Esophagus muscularis mucosa (tissue), 4 donors: ENCODE results near the gene CHGA.

Experiments
- EP300 ChIP-seq: sonication (generic); formaldehyde crosslinking; IDR thresholded peaks from one replicate; pipeline ENCODE4 v1.6.1; 2017; ENCODE audit warnings: antibody characterized with exemption
- POLR2A ChIP-seq: fragments of 450-650 bp; IDR thresholded peaks from one replicate; pipeline ENCODE4 v1.6.1; 2017; ENCODE audit warnings: antibody characterized with exemption, moderate library complexity, mild to moderate bottlenecking, low read depth
- TF ChIP-seq, protein P1 (sequence below), 3 experiments: fragments of 200-600 bp in 2 of 3; fragments of 450-650 bp in 1 of 3; sonication (generic) in 2 of 3; IDR thresholded peaks; one replicate each; pipeline ENCODE4 v1.5.1; 2017 to 2019; ENCODE audit warnings: antibody characterized with exemption in 3 of 3, mild to moderate bottlenecking in 2 of 3, moderate library complexity in 1 of 3

DNA sequence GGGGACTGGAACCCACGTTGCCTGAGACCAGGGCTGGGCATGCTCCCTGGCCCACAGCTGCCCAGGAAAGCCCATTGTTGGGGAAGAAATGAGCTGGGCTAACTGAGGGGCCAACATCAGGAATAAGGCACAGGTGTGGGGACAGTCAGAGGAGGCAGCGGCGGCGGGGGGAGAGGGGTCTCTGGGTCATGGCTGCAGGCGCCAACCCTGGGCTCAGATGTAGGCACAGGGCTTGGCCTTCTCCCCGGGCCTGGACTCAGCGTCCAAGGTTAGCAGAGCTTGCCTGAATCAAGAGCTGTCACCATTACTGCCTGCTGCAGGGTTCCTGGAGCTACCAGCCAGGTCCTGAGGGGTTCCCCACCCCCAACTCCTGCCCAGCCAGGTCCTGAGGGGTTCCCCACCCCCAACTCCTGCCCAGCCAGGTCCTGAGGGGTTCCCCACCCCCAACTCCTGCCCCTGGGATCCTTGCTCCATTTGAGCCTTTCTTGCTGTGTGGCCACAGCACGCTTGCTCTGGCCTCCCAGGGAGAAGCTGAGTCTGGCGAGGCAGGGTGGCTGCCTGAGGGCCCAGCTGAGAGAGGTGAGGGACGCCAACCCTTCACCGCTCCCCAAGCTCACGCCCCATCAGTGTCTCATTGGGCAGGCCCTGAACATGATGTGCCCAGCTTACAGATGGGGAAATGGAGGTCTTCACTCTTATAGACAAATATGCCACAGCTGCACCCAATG, 6.2 kb downstream of the CHGA start:
- TF ChIP-seq, protein P1, sequence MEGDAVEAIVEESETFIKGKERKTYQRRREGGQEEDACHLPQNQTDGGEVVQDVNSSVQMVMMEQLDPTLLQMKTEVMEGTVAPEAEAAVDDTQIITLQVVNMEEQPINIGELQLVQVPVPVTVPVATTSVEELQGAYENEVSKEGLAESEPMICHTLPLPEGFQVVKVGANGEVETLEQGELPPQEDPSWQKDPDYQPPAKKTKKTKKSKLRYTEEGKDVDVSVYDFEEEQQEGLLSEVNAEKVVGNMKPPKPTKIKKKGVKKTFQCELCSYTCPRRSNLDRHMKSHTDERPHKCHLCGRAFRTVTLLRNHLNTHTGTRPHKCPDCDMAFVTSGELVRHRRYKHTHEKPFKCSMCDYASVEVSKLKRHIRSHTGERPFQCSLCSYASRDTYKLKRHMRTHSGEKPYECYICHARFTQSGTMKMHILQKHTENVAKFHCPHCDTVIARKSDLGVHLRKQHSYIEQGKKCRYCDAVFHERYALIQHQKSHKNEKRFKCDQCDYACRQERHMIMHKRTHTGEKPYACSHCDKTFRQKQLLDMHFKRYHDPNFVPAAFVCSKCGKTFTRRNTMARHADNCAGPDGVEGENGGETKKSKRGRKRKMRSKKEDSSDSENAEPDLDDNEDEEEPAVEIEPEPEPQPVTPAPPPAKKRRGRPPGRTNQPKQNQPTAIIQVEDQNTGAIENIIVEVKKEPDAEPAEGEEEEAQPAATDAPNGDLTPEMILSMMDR (IDR thresholded peaks at IDR 0.05) = no peak
- TF ChIP-seq POLR2A (no peak), EP300 (no peak)
